H9 (cell line): ENCODE results near the gene WNT6. TPM values are rescaled to one million over a fixed set of nuclear protein-coding genes. Genes with fewer than 3 reads are reported as not detected.

ENCODE experiments used
- DNase-seq: peaks from one replicate; pipeline ENCODE4 v3.0.0-alpha.2; 2017
- H2AFZ ChIP-seq: one replicate; pipeline ENCODE4 v1.6.1; 2013; ENCODE audit warnings: mild to moderate bottlenecking, low read length, control low read depth, moderate library complexity
- H2AK5ac ChIP-seq: 2 replicates; pipeline ENCODE4 v1.6.1; 2013; ENCODE audit warnings: low read length, control low read depth, mixed read lengths; ENCODE audit not compliant: insufficient read length
- H2BK120ac ChIP-seq: one replicate; pipeline ENCODE4 v1.6.1; 2013; ENCODE audit warnings: low read depth, mild to moderate bottlenecking, low read length, control low read depth, inconsistent platforms; ENCODE audit not compliant: poor library complexity, severe bottlenecking
- H2BK12ac ChIP-seq: 2 replicates; pipeline ENCODE4 v1.6.1; 2013; ENCODE audit warnings: low read length, control low read depth, mixed read lengths, low read depth; ENCODE audit not compliant: insufficient read length
- H2BK15ac ChIP-seq: 2 replicates; pipeline ENCODE4 v1.6.1; 2013; ENCODE audit warnings: low read depth, low read length, control low read depth
- H2BK20ac ChIP-seq: one replicate; pipeline ENCODE4 v1.6.1; 2013; ENCODE audit warnings: low read depth, mild to moderate bottlenecking, low read length, control low read depth, inconsistent platforms; ENCODE audit not compliant: poor library complexity, severe bottlenecking
- H2BK5ac ChIP-seq: 2 replicates; pipeline ENCODE4 v1.6.1; 2013; ENCODE audit warnings: low read length, control low read depth, mixed read lengths; ENCODE audit not compliant: insufficient read length
- H3K14ac ChIP-seq: 2 replicates; pipeline ENCODE4 v1.6.1; 2013; ENCODE audit warnings: low read length, control low read depth; ENCODE audit not compliant: insufficient read depth
- H3K18ac ChIP-seq: 2 replicates; pipeline ENCODE4 v1.6.1; 2013; ENCODE audit warnings: low read depth, mild to moderate bottlenecking, mixed read lengths, low read length, control low read depth; ENCODE audit not compliant: insufficient read length
- H3K23ac ChIP-seq: 2 replicates; pipeline ENCODE4 v1.6.1; 2013; ENCODE audit warnings: low read length, control low read depth, mixed read lengths, low read depth; ENCODE audit not compliant: insufficient read length
- H3K23me2 ChIP-seq: 2 replicates; pipeline ENCODE4 v1.6.1; 2013; ENCODE audit warnings: low read depth, mild to moderate bottlenecking, mixed read lengths, low read length, control low read depth; ENCODE audit not compliant: insufficient read length, poor library complexity, severe bottlenecking
- H3K27ac ChIP-seq: 2 replicates; pipeline ENCODE4 v1.5.1; 2013; ENCODE audit warnings: low read length, control low read depth, mixed read lengths, low read depth; ENCODE audit not compliant: insufficient read length
- H3K27me3 ChIP-seq: 2 replicates; pipeline ENCODE4 v1.6.1; 2013; ENCODE audit warnings: low read length, control low read depth, inconsistent platforms; ENCODE audit not compliant: insufficient read depth
- H3K4ac ChIP-seq: 2 replicates; pipeline ENCODE4 v1.6.1; 2013; ENCODE audit warnings: low read depth, mild to moderate bottlenecking, control low read depth, inconsistent platforms, low read length, moderate library complexity
- H3K4me1 ChIP-seq: 2 replicates; pipeline ENCODE4 v1.6.1; 2013; ENCODE audit warnings: low read length, control low read depth, inconsistent platforms; ENCODE audit not compliant: insufficient read depth
- H3K4me2 ChIP-seq: 2 replicates; pipeline ENCODE4 v1.6.1; 2013; ENCODE audit warnings: low read length, control low read depth, mixed read lengths; ENCODE audit not compliant: insufficient read length, insufficient read depth
- H3K56ac ChIP-seq: 2 replicates; pipeline ENCODE4 v1.6.1; 2013; ENCODE audit warnings: low read depth, mild to moderate bottlenecking, mixed read lengths, low read length, control low read depth; ENCODE audit not compliant: insufficient read length
- H3K79me1 ChIP-seq: 2 replicates; pipeline ENCODE4 v1.6.1; 2013; ENCODE audit warnings: low read depth, mild to moderate bottlenecking, moderate library complexity, low read length, control low read depth, inconsistent platforms; ENCODE audit not compliant: insufficient read depth, poor library complexity, severe bottlenecking
- H3K79me2 ChIP-seq: 2 replicates; pipeline ENCODE4 v1.6.1; 2013; ENCODE audit warnings: low read length, control low read depth, inconsistent platforms; ENCODE audit not compliant: insufficient read depth
- H3K9ac ChIP-seq: 2 replicates; pipeline ENCODE4 v1.6.1; 2013; ENCODE audit warnings: low read length, control low read depth, mixed read lengths; ENCODE audit not compliant: insufficient read length; ENCODE audit errors: extremely low read depth
- H3K9me3 ChIP-seq: one replicate; pipeline ENCODE4 v1.6.1; 2013; ENCODE audit warnings: low read depth, low read length, inconsistent platforms; ENCODE audit not compliant: control insufficient read depth
- H3T11ph ChIP-seq: one replicate; pipeline ENCODE4 v1.6.1; 2013; ENCODE audit warnings: mild to moderate bottlenecking, low read length, control low read depth, inconsistent platforms
- H4K20me1 ChIP-seq: one replicate; pipeline ENCODE4 v1.6.1; 2013; ENCODE audit not compliant: control insufficient read depth, insufficient read length, insufficient read depth
- H4K5ac ChIP-seq: 2 replicates; pipeline ENCODE4 v1.6.1; 2013; ENCODE audit warnings: low read depth, mild to moderate bottlenecking, mixed read lengths, low read length, control low read depth; ENCODE audit not compliant: insufficient read length
- H4K8ac ChIP-seq: replicated peaks from 2 replicates; pipeline ENCODE4 v1.6.1; 2013; ENCODE audit warnings: low read length, control low read depth, mixed read lengths, low read depth; ENCODE audit not compliant: insufficient read length
- H4K91ac ChIP-seq: 2 replicates; pipeline ENCODE4 v1.6.1; 2013; ENCODE audit warnings: low read depth, mild to moderate bottlenecking, moderate library complexity, mixed read lengths, low read length, control low read depth; ENCODE audit not compliant: insufficient read length
- H3K27ac Mint-ChIP-seq, 3 experiments: 2 replicates in 2 of 3; 3 replicates in 1 of 3; pipeline ENCODE4 v1.8.0; 2020 to 2021; ENCODE audit warnings: mixed read lengths in 3 of 3, mild to moderate bottlenecking in 1 of 3, moderate library complexity in 1 of 3
- H3K27me3 Mint-ChIP-seq: 2 replicates; pipeline ENCODE4 v1.8.0; 2021; ENCODE audit warnings: low read depth, mild to moderate bottlenecking, moderate library complexity, mixed read lengths
- H3K36me3 Mint-ChIP-seq, 3 experiments: 2 replicates in 2 of 3; 3 replicates in 1 of 3; pipeline ENCODE4 v1.8.0; 2020 to 2021; ENCODE audit warnings: low read depth in 3 of 3, mixed read lengths in 3 of 3; ENCODE audit not compliant: insufficient read depth in 1 of 3
- H3K4me1 Mint-ChIP-seq, 2 experiments: 2 replicates each; pipeline ENCODE4 v1.8.0; 2020; ENCODE audit warnings: mixed read lengths in 2 of 2
- H3K4me3 Mint-ChIP-seq, 2 experiments: 2 replicates in 1 of 2; 3 replicates in 1 of 2; pipeline ENCODE4 v1.8.0; 2020 to 2021; ENCODE audit warnings: mild to moderate bottlenecking in 2 of 2, mixed read lengths in 2 of 2, moderate library complexity in 1 of 2
- H3K9me3 Mint-ChIP-seq, 2 experiments: 2 replicates in 1 of 2; 3 replicates in 1 of 2; pipeline ENCODE4 v1.8.0; 2020; ENCODE audit warnings: mild to moderate bottlenecking in 2 of 2, mixed read lengths in 2 of 2, moderate library complexity in 1 of 2
- WGBS: extraction: QIAGEN DNeasy Blood & Tissue Kit; methylation state at CpG from one replicate; pipeline ENCODE4 v1.1.7; 2013; ENCODE audit warnings: missing lambda C conversion rate, low lambda C conversion rate, mixed read lengths; ENCODE audit not compliant: insufficient read length; ENCODE audit errors: extremely low coverage; 5-methylcytosine and 5-hydroxymethylcytosine counted together
- total RNA-seq: library from RNA; stranded (reverse); gene quantifications from 2 replicates; pipeline ENCODE4 v1.2.1, GENCODE V29; 2021
- TF ChIP-seq, protein P1 (sequence below): fragments of 200-600 bp; sonication (generic); conservative IDR thresholded peaks from 3 replicates; pipeline ENCODE4 v1.8.0; 2021; ENCODE audit warnings: antibody characterized with exemption, mild to moderate bottlenecking

WNT6 gene
- total RNA-seq, 1 experiment from 2014 or later = not detected

DNA sequence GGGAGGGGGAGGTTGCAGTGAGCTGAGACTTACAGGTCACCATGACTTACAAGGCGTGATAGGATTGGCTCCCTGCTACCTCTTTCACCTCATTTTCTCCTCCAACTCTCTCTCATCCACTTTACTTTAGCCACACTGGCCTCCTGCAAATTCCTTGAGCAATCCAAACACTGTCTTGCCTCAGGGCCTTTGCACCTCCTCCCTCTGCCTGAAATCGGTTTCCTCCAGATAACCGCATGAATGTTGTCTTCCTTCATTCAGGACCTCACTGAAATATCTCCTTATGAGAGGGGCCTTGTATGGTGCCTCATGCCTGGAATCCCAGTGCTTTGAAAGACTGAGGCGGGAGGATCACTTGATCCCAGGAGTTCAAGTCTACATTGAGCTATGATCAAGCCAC is 42.8 kb downstream of the WNT6 start:
- Mint-ChIP-seq H3K27ac (no peak overlapping the region), H3K4me3 (no peak overlapping the region), H3K4me1 (peaks cover 2 to 3% of the 10 kb centered on the region in 2 experiments; a peak in 2 of 4 replicates), H3K27me3 (peaks cover 95% of the 10 kb centered on the region), H3K9me3 (peaks cover 0 to 6% of the 10 kb centered on the region in 2 experiments; a peak in 3 of 5 replicates), H3K36me3 (no peaks in the 10 kb centered on the region; a peak in 1 of 7 replicates)
- Histone ChIP-seq H3K18ac (no peak overlapping the region), H4K5ac (no peak overlapping the region), H3K56ac (no peak overlapping the region), H4K20me1 (no peaks in the 10 kb centered on the region), H3K79me2 (no peaks in the 10 kb centered on the region), H3K4ac (no peak overlapping the region), H4K91ac (no peak overlapping the region), H3K9me3 (no peaks in the 10 kb centered on the region), H2BK120ac (no peak overlapping the region), H3K23ac (no peak overlapping the region), H3K4me2 (no peak overlapping the region), H2BK15ac (no peak overlapping the region), H3K27me3 (peaks cover 37% of the 10 kb centered on the region), H3K27ac (no peak overlapping the region), H3K4me1 (no peaks in the 10 kb centered on the region), H2BK12ac (no peak overlapping the region), H2BK5ac (no peak overlapping the region), H2AFZ (no peak overlapping the region), H3T11ph (no peak overlapping the region), H3K9ac (no peak overlapping the region), H4K8ac (no peak overlapping the region), H3K79me1 (no peaks in the 10 kb centered on the region), H2BK20ac (no peak overlapping the region), H3K14ac (no peak overlapping the region), H2AK5ac (no peak overlapping the region), H3K23me2 (no peaks in the 10 kb centered on the region)
- no peak for DNase-seq
- TF ChIP-seq, protein P1, sequence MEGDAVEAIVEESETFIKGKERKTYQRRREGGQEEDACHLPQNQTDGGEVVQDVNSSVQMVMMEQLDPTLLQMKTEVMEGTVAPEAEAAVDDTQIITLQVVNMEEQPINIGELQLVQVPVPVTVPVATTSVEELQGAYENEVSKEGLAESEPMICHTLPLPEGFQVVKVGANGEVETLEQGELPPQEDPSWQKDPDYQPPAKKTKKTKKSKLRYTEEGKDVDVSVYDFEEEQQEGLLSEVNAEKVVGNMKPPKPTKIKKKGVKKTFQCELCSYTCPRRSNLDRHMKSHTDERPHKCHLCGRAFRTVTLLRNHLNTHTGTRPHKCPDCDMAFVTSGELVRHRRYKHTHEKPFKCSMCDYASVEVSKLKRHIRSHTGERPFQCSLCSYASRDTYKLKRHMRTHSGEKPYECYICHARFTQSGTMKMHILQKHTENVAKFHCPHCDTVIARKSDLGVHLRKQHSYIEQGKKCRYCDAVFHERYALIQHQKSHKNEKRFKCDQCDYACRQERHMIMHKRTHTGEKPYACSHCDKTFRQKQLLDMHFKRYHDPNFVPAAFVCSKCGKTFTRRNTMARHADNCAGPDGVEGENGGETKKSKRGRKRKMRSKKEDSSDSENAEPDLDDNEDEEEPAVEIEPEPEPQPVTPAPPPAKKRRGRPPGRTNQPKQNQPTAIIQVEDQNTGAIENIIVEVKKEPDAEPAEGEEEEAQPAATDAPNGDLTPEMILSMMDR = no peak
- WGBS = no CpG with 5 or more reads among the region's 4 CpGs
